8988T (cell line): ENCODE results near the gene TRPM2.

Experiments
- DNase-seq: peaks from one replicate; pipeline ENCODE4 v3.0.0; 2011

Gene TRPM2

DNA sequence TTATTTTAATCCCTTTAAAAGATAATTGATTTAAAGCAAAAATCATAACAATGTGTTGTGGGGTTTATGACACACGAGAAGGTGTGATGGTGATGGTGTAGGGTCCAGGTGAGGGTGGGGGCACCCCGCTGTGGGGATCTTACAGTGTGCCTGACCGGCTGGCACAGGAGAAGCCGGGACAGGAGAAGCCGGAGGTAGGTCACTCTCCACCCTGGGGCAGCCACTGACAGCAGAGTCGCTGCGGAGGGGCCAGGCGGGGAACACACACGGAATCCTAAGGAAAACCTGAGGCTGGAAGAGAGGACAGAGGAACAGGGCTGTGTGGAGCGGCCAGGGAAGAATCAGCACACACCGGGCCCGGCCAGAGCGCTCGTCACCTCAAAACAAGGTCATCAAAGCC lies 97.6 kb downstream of the TRPM2 start:
- DNase-seq, result no peak

DNA sequence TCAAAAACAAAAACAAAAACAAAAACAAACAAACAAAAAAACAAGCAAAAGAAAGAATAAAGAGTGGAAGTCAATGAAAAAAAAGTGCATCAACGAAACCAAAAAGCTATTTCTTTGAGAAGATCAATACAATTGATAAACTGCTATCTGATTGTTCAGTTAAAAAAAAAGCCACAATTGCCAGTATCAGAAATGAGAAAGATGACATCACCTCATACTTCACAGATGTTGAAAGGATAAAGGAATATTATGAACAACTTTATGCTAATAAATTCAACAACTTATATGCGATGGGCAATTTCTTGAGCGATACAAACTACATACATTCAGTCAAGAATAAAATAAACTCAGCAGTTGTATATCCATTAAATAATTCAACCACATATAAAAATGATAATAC lies 99.7 kb downstream of the TRPM2 start:
- no peak for DNase-seq

DNA sequence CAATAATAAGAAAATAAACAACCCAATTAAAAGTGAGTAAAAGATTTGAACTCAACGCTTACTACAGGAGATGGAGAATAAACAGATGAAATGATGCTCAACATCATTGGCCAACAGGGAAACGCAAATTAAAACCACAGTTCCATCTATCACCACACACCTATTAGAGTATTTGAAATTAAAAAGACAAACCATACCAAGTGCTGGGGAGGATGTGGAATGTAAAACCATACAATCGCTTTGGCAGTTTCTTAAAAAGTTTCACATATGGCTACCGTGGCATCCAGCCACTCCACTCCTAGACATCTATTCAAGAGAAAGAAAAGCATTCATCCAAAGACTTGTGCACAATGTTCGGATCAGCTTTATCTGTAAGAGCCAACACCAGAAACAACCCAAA lies 100.6 kb downstream of the TRPM2 start:
- no peak for DNase-seq

DNA sequence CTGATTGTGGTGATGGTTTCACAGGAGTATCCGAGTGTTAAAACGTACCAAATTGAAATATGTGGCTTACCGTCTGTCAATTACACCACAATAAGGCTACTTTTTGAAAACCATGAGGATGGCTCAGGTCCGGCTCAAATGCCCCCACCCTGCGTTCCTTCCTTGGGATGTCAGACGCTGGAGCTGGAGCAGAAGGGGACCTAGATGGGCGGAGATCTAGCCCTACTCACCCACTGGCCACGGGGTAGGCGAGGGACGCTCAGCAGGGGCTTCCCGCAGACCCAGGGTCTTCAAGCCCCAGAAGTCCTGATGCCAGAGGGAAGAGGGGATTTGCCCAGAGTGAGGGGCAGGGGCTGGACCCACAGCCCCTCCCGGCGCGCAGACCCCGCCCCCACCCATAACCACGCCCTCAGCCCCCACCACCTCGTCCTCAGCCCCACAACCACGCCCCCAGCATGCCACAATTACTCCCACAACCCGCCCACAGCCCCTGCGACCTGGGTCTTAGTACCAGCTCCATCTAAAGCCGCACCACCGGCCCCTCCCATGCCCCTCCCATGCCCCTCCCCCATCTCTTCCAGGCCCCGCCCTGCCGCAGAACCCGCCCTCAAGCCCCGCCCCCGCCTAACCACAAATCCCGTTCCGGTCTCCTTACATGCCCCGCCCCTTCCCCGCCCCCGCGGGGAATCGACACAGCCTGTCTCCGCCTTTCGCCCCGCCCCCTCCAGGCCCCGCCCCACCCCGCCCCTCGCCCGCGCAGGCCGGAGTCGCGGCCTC lies 101.5 kb downstream of the TRPM2 start, which contains the start of gene LRRC3:
TSS of gene LRRC3 (plus strand) at position 764 of the 777 bp plus-strand sequence. CDS start 1,135 bp downstream, outside the sequence.
- DNase-seq, result peak; percentile 87

DNA sequence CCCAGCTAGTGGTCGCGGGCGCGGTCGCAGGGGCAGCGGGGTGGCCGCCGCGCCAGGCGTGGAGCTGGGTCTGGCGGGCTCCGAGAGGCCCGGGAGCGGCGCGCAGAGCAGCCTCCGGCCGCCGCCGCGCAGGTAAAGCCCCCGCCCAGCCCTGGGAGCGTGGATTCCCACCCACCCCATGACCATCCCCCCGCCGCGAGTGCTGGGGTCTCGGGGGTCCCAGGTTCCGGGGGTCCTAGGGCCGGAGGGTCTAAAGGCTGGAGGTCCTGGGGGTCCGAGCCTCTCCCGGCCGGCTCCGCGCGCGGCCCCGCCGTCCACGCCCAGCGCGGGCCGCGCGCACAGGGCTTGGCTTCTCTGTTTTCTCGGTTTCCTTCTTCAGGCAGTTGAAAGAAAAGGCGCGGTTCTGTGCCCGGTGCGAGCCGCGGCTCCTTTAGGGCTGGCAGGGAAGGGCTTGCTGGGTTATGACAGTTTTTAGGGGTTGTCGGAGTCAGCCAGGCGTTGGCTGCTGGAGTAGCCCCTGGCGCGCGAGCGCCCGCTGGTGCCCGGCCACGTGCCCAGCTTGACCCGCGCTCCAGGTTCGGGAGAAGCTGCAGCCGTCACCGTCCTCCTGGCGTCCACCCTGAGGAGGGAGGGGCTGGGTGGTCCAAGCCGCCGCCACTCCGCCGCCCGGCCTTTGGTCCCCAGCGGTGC lies 102.2 kb downstream of the TRPM2 start:
- DNase-seq, result peak; percentile 78

DNA sequence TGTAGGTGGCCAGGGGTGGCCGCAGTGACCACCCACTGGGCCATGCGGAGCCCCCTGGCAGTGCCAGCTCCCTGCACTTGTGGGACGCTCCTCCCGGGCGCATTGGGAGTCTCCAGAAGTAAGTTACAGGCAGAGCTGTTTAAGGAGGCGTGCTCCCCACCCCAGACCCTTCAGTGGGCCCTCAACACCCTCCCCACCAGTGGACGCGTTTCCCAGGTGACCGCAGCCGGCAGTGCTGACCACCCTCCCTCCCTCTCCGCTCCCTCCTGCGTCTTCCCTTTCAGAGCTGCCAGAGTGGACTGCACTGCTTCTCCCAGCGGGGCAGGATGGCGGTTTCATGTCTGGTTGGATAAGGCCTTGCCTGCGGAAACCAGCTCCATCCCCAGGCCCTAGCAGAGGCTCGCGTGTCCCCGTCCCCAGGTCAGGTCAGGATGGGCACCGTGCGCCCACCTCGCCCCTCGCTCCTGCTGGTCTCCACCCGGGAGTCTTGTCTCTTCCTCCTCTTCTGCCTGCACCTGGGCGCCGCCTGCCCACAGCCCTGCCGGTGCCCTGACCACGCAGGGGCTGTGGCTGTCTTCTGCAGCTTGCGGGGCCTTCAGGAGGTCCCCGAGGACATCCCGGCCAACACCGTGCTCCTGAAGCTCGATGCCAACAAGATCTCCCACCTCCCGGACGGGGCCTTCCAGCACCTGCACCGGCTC lies 102.9 kb downstream of the TRPM2 start:
- no peak for DNase-seq

DNA sequence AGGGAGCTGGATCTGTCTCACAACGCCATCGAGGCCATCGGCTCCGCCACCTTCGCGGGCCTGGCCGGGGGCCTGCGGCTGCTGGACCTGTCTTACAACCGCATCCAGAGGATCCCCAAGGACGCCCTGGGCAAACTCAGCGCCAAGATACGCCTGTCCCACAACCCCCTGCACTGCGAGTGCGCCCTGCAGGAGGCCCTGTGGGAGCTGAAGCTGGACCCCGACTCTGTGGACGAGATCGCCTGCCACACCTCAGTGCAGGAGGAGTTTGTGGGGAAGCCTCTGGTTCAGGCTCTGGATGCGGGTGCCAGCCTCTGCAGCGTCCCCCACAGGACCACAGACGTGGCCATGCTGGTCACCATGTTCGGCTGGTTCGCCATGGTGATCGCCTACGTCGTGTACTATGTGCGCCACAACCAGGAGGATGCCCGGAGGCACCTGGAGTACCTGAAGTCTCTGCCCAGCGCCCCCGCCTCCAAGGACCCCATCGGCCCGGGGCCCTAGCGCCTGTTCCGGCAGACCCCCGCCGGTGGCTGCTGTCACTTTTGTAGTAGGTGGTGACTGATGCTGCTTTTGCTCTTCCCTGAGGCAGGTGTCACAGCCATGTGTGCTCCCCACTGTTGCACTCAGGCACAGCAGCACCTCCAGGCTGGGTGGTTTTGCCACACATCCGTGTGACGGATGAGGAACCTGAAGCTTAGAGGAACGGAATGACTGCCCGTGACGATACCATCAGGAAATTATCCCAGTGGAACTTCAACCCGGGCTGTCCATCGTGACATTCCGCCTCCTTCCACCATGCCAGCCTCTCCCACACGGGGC lies 103.7 kb downstream of the TRPM2 start:
- no peak for DNase-seq

DNA sequence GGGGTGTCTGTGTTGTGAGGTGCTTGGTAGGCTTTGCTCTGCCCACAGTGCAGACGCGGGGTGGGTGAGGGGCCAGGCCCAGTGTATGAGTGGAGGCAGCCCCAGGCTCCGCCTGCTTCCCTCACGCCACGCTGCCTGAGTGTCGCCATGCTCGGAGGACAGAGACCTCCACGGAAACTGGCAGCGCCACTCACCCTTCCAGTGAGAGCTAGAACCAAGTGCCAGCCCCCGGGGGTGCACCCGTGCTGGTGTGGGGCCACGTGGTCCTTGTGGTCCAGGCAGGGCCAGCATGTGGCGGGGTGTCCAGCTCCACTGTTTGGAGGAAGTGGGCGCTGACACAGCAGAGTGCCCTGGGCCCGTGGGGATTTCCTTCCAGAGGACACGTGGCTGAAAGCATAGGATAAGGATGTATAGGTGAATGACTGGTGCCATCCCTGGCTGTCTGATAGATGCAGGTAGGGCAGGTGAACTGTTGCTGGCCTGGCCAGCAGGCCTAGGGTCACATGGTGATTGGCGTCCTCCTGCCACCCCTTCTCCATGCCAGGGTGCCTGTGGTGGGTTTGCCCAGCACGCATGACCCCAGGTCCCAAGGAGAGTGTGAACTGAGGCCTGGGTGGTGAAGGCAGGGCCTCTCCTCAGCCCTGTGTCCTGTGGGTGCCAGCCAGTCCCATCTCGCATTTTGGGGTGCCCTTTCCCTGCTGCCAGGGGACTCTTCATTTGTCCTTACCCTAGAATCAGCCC lies 105.7 kb downstream of the TRPM2 start:
- DNase-seq, result no peak

DNA sequence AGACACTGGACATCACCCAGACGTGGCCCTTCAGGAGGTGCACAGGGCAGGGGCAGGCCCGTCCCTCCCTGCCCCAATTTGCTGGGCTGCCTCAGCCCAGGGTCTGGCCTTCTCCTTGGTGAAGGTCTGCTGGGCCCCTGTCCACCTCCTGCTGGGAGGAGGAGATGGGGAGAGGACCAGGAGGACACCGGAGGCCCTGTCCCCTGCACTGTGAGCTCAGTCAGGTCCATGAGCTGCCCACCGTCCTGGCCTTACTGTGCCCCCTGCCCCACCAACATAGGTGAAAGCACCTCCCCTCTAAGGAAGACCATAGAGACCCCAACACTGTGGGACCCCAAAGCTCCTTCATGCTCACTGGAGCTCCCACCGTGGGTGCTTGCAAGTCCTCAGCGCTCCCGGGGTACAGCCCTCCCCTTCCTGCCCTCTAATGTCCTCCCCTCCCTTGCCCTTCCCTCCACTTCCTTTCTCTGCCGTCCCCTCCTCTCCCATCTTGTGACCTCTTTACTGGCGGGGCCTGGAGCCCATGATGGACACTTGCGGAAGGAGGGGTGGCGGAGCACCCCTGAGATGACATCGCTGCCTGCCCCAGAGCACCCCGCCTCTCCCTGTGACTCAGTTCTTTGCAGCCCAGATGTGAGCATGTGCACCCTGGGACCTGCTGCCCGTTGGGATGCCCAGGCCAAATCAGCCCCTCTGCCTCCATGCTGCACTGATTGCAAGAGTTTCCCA lies 106.5 kb downstream of the TRPM2 start:
- DNase-seq, result no peak

DNA sequence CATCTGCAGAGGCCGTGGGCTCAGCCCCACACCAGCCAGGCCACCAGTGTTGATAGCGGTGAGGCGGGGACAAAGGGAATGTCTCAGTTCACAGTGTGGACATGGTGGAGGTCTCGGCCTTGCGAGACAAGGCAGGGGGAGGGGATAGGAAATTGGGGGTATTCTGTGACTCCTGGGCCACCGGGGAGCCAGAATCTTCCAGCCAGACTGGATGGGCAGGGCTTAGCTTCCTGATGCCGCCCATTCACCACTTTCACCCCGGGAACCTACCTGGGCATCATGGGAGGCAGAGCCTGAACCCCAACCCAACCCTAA lies 107.0 kb downstream of the TRPM2 start:
- DNase-seq, result no peak

DNA sequence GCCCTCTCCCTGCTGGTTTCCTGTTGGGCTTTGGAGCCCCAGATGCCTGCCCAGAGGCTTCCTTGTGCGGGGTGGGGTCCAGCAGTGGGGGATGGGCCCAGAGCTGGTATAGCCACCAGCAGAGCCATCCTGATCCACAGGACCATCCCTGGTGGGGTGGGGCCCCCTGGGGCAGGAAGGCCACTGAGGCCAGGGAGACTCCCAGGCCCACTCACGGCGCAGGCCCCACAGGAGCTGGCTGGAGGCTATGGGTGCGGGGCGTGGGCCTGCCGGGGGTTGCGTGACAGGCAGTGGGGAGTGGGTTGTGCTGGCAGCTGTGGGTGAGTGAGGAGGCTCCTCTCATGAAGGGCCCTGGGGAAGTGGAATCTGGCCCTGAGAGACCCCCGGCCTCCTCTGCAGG lies 107.6 kb downstream of the TRPM2 start:
- DNase-seq, result no peak

DNA sequence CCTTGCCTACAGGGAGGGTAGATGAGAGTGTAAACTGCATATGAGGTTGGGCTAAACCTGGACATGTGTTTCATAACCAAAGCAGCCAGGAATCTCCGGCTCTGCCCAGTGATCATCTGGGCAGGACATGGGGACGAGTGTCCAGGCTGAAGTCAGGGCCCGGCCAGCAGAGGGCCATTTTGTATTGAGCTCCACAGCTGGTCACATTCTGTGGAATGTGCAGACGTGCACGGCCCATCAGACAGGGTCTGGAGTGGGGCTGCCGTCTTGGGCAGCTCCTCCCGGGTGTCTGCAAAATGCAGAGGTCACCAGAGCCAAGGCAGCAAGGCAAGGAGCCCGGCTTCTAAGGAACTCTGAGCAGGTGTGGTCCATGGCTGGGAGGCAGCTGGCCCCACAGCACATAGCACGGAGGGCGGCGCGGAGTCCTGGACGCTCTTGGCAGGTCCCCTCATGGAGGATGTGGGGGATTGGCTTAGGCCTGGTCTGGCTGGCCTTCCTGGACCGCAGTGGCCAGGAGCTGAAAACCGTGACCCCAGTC lies 108.1 kb downstream of the TRPM2 start:
- no peak for DNase-seq

DNA sequence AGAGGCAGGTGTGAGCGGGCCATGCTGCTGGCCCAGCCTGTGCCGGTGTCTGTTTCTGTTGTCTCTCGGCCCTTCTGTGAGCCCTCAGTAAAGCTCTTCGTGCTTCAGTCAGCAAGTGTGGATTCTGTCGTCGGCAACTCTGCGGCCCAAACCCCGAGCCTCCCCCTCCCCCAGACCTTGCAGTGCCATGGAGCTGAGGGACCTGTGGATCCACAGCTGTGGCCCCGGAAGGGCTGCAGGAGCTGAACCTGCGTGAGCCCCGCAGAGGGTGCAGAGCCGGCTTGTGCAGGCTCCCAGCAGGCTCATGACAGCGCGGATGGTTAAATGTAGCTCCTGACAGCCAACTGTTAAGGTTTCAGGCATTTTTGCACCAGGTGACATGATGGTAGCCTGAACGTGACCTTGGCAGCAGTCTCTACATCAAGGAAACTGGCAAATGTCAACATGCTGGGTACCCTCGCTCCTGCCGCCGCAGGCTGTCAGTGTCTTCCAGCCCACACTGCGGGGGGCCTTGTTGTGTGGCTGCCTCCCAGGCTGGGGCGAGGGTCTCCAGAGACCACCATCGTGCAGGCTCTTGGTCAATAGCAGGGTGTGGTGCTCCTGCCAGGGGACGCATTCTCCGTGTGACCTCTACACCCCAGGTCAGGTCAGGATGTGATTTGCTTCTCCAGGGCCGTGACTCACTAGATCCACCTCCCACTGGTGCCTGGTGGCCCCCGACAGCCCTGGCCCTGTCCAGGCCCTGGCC lies 108.8 kb downstream of the TRPM2 start:
- no peak for DNase-seq

DNA sequence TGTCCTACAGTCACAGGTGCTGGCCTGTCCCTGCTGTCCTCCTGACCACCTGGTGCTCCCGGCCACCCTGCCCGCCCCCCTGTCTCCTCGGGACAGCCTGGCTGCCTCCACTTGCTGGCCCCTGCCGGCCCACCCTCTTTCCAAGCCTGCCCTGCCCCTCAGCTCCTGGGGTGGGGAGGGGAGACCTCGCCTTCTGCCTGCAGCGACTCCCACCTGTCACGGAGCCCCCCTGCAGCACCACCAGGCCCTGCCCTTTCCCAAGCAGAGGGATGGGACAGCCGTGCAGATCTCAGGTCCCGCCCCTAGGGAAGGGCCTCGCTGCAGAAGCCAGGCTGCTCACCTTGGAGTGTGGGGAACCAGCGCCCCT lies 109.4 kb downstream of the TRPM2 start:
- DNase-seq, result no peak

DNA sequence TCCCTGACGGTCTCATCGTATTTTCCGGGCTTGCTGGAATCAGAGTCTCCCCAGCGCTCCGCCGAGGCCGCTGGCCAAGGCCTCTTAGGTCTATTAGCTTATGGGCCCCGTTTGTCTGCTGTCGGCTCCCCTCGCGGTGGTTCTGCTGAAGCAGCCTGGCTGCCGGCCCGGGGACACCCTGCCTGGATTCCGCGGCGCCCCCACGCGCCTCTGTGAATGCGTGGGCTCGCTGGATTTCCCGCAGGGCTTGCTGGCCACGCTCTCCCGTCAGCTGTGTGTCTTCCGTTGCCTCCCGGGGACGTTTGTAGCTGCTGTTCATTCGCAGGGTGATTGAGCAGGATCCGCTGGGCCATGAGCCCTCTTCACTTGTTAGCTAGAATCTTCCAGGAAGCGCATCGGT lies 110.3 kb downstream of the TRPM2 start:
- no peak for DNase-seq

DNA sequence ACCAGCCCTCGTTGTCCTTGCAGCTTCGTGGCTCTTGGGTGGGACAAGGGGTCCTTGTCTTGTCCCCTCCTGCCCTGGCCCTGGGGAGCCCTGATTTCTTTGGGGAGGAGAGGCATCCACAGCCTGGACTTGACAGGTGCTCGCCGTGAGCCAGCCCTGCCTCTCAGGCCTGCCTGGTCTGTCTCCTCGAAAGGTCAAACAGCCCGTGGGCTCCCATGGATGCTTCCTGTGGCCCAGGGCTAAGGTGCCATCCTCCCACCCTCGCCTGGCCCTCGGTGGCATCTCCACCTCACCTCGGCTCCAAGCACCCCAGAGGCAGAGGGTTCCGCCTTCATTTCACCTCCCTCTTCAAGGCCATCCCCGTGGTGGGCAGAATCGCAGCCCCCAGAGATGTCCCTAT lies 110.9 kb downstream of the TRPM2 start:
- no peak for DNase-seq

DNA sequence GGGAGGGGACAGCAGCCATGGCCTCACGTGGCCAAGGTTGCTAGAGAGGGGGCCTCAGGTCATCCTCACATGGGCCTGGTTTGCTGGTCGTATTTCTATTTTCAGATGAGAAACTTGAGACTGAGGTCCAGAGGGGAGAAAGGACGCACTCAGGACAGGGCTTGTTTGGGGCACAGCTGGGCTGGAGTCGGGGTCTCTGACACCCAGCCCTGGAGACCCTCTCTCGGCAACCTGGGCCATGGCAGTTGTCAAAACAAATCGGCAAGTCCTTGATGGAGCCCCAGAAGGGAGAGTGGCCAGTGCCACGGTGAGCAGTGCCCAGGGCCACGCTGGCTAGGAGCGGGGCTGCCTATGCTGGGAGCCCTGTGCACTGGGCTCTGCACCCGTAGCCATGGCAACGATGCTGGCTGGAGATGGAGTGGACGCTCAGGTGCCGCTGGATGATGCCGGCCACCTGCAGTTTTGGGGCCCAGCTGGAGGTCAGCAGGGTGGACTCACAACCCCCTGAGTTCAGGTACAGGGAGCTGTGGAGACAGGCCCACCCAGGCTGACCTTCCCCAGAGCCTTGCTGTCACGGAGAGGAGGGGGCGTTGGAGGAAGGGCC lies 113.0 kb downstream of the TRPM2 start:
- no peak for DNase-seq

DNA sequence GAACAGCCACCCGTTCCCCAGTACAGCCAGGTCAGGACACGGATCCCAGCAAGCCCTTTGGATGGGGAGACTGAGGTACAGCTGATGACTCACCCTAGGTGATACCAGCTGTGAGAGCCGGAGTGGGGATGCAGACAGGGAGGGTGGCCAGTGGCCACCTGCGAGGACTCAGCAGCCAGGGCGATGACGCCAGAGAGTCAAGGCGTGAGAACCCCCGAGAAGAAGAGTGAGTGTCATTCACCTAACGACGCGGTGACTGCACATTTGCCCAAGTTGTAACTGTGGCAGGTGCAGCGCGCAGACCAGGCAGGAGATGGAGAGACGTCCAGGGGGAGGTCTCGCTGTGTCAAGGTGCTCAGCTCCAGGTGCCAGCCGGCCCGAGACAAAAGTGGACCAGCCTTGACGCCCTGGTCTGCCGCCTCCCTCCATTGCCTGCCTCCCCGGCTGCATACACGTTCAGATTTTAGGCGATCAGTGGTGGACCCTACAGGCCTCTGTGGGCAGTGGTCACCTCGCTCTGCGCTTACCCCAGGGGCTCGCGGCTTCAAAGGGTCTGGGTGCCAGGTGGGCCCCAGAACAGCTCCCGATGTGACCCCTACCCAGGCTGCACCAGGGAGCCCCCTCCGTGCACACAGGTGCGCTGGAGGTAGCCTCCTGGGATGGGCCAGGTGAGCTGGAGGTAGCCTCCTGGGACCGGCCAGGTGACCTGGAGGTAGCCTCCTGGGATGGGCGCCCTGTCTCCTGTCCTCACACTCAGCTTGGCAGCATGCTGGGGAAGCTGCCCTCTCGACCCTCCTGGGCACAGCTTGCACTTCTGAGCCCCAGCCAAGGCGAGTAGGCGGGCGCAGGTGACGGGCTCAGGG lies 113.8 kb downstream of the TRPM2 start:
- DNase-seq, result no peak

DNA sequence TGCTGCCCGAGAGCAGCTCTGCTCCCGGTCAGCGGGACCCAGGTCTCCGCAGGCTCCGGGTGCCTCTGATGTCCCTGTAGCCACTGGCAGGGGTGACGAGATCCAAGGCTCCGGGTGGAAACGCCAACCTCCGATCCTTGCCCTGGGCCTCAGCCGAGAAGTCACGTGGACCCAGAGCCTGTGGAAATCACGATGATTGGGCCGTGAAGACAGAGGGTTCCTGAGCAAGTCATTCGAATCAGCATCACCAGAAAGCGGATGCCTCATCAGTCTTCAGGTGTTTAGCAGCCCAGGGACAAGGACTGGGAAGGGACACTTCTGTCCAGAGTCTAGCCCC lies 114.4 kb downstream of the TRPM2 start:
- no peak for DNase-seq
